Parathyroid adenoma (tissue), 2 donors: ENCODE data around the gene JOSD1.

Experiments used
- H2AFZ ChIP-seq: fragments of 300-600 bp; sonication (generic); one replicate; pipeline ENCODE4 v1.7.0; 2017; ENCODE audit warnings: antibody characterized with exemption, mild to moderate bottlenecking
- H3K27ac ChIP-seq: fragments of 300-600 bp; sonication (generic); one replicate; pipeline ENCODE4 v1.7.0; 2017
- H3K27me3 ChIP-seq: fragments of 300-600 bp; sonication (generic); one replicate; pipeline ENCODE4 v1.7.0; 2017; ENCODE audit warnings: low read length; ENCODE audit not compliant: control insufficient read depth, insufficient read depth
- H3K36me3 ChIP-seq: fragments of 300-600 bp; sonication (generic); one replicate; pipeline ENCODE4 v1.7.0; 2017; ENCODE audit warnings: low read length; ENCODE audit not compliant: control insufficient read depth, insufficient read depth
- H3K4me1 ChIP-seq: fragments of 300-600 bp; sonication (generic); one replicate; pipeline ENCODE4 v1.7.0; 2017; ENCODE audit warnings: control low read depth
- H3K4me2 ChIP-seq: fragments of 300-600 bp; sonication (generic); one replicate; pipeline ENCODE4 v1.7.0; 2017; ENCODE audit warnings: low read length
- H3K4me3 ChIP-seq: fragments of 300-600 bp; sonication (generic); one replicate; pipeline ENCODE4 v1.7.0; 2017; ENCODE audit warnings: low read depth, low read length
- H3K79me2 ChIP-seq: fragments of 300-600 bp; sonication (generic); one replicate; pipeline ENCODE4 v1.7.0; 2017; ENCODE audit warnings: control low read depth
- H3K9ac ChIP-seq: fragments of 300-600 bp; sonication (generic); one replicate; pipeline ENCODE4 v1.7.0; 2017; ENCODE audit warnings: mild to moderate bottlenecking
- H3K9me3 ChIP-seq: fragments of 300-600 bp; sonication (generic); one replicate; pipeline ENCODE4 v1.7.0; 2017; ENCODE audit warnings: low read length; ENCODE audit not compliant: control insufficient read depth
- CTCF ChIP-seq: fragments of 300-600 bp; sonication (generic); IDR thresholded peaks from one replicate; pipeline ENCODE4 v1.7.0; 2017; ENCODE audit warnings: antibody characterized with exemption, mild to moderate bottlenecking
- donor health status: primary hyperparathyroidism.

The JOSD1 gene

GRCh38 chr22:38641476-38642040 is 59.2 kb downstream of the JOSD1 start:
- no peak overlapping the region for H3K9ac ChIP-seq
- no peak overlapping the region for H2AFZ ChIP-seq
- no peaks in the 10 kb centered on the region for H3K27me3 ChIP-seq
- no peak overlapping the region for H3K4me3 ChIP-seq
- no peaks in the 10 kb centered on the region for H3K9me3 ChIP-seq
- H3K4me1 ChIP-seq: no peaks in the 10 kb centered on the region
- H3K79me2 ChIP-seq: no peaks in the 10 kb centered on the region
- no peaks in the 10 kb centered on the region for H3K36me3 ChIP-seq
- no peak for TF ChIP-seq CTCF
- H3K27ac ChIP-seq: no peak overlapping the region
- no peak overlapping the region for H3K4me2 ChIP-seq

GRCh38 chr22:38638728-38639127 is 62.0 kb downstream of the JOSD1 start:
- no peak for TF ChIP-seq CTCF
- no peaks in the 10 kb centered on the region for H3K27me3 ChIP-seq
- no peak overlapping the region for H3K4me2 ChIP-seq
- no peak overlapping the region for H3K9ac ChIP-seq
- H3K4me1 ChIP-seq: no peaks in the 10 kb centered on the region
- no peak overlapping the region for H2AFZ ChIP-seq
- H3K27ac ChIP-seq: no peak overlapping the region
- H3K79me2 ChIP-seq: no peaks in the 10 kb centered on the region
- no peak overlapping the region for H3K4me3 ChIP-seq
- H3K9me3 ChIP-seq: no peaks in the 10 kb centered on the region
- H3K36me3 ChIP-seq: no peaks in the 10 kb centered on the region

GRCh38 chr22:38638216-38638615 is 62.5 kb downstream of the JOSD1 start:
- H3K4me2 ChIP-seq: no peak overlapping the region
- no peaks in the 10 kb centered on the region for H3K4me1 ChIP-seq
- H3K36me3 ChIP-seq: no peaks in the 10 kb centered on the region
- no peak overlapping the region for H2AFZ ChIP-seq
- no peaks in the 10 kb centered on the region for H3K27me3 ChIP-seq
- H3K9me3 ChIP-seq: no peaks in the 10 kb centered on the region
- no peak overlapping the region for H3K27ac ChIP-seq
- no peak overlapping the region for H3K9ac ChIP-seq
- no peak for TF ChIP-seq CTCF
- no peak overlapping the region for H3K4me3 ChIP-seq
- no peaks in the 10 kb centered on the region for H3K79me2 ChIP-seq
